Gastrocnemius medialis (tissue), 4 donors: Measurements from ENCODE around the gene JUNB.
A peak's percentile ranks its signal among the peaks of the same experiment; 100 is the strongest.

ENCODE experiments used
- CTCF ChIP-seq, 5 experiments: fragments of 450-650 bp in 3 of 5; fragments of 200-600 bp in 2 of 5; sonication (generic) in 2 of 5; IDR thresholded peaks in 4 of 5; conservative IDR thresholded peaks in 1 of 5; 1 replicate in 4 of 5; 2 replicates in 1 of 5; pipeline ENCODE4 v1.5.1; 2016 to 2019; ENCODE audit warnings: antibody characterized with exemption in 5 of 5, mild to moderate bottlenecking in 3 of 5, moderate library complexity in 3 of 5
- POLR2A ChIP-seq, 2 donors: fragments of 450-650 bp; IDR thresholded peaks; one replicate each; pipeline ENCODE4 v1.6.1; 2017; ENCODE audit warnings: antibody characterized with exemption in 2 of 2, mild to moderate bottlenecking in 2 of 2, moderate library complexity in 2 of 2

GRCh38 chr19:12782424-12783290 is 8.6 kb upstream of the JUNB start:
- TF ChIP-seq CTCF (IDR thresholded peaks at IDR 0.05 in 4 of 5, conservative IDR thresholded peaks at IDR 0.05 in 1 of 5) (no peak), POLR2A (IDR thresholded peaks at IDR 0.05) (peak; percentile 29 to 32)
